Gastroesophageal sphincter (tissue), 4 donors: ENCODE results near the gene CRACR2A. TPM values are rescaled to one million over a fixed set of nuclear protein-coding genes. Genes with fewer than 3 reads are reported as not detected.

Experiments
- ATAC-seq: fragments of 150-250 bp; one replicate; pipeline ENCODE4 v1.9.1; 2016; ENCODE audit warnings: mild to moderate bottlenecking, moderate library complexity
- H3K27ac ChIP-seq, 4 donors: fragments of 200-600 bp; sonication (generic) in 3 of 4; 1 replicate in 3 of 4; 2 replicates in 1 of 4; pipeline ENCODE4 v1.5.1; 2016 to 2019
- H3K27me3 ChIP-seq: fragments of 200-600 bp; sonication (generic); one replicate; pipeline ENCODE4 v1.5.1; 2019
- H3K36me3 ChIP-seq, 2 donors: fragments of 200-600 bp; sonication (generic); one replicate each; pipeline ENCODE4 v1.5.1; 2019; ENCODE audit warnings: control low read depth in 1 of 2
- H3K4me1 ChIP-seq, 3 donors: fragments of 200-600 bp; sonication (generic); 1 replicate in 2 of 3; 2 replicates in 1 of 3; pipeline ENCODE4 v1.5.1; 2016 to 2019; ENCODE audit warnings: control low read depth in 2 of 3
- H3K4me3 ChIP-seq, 2 donors: fragments of 200-600 bp; sonication (generic); one replicate each; pipeline ENCODE4 v1.5.1; 2019; ENCODE audit warnings: mild to moderate bottlenecking in 1 of 2, moderate library complexity in 1 of 2
- H3K9me3 ChIP-seq, 3 donors: fragments of 200-600 bp; sonication (generic); one replicate each; pipeline ENCODE4 v1.5.1; 2017 to 2019; ENCODE audit warnings: control low read depth in 2 of 3
- CTCF ChIP-seq, 4 experiments: fragments of 200-600 bp in 2 of 4; fragments of 450-650 bp in 2 of 4; sonication (generic) in 1 of 4; IDR thresholded peaks; one replicate each; pipeline ENCODE4 v1.5.1; 2017 to 2019; ENCODE audit warnings: antibody characterized with exemption in 4 of 4, mild to moderate bottlenecking in 2 of 4, moderate library complexity in 2 of 4
- EP300 ChIP-seq: sonication (generic); formaldehyde crosslinking; IDR thresholded peaks from one replicate; pipeline ENCODE4 v1.6.1; 2017; ENCODE audit warnings: antibody characterized with exemption, mild to moderate bottlenecking
- POLR2A ChIP-seq, 2 donors: fragments of 450-650 bp; IDR thresholded peaks; one replicate each; pipeline ENCODE4 v1.6.1; 2017; ENCODE audit warnings: antibody characterized with exemption in 2 of 2, mild to moderate bottlenecking in 2 of 2, moderate library complexity in 1 of 2
- POLR2AphosphoS5 ChIP-seq: sonication (generic); formaldehyde crosslinking; IDR thresholded peaks from one replicate; pipeline ENCODE4 v1.6.1; 2017; ENCODE audit warnings: antibody characterized with exemption
- WGBS, 2 donors: methylation state at CpG; one replicate each; pipeline ENCODE4 v1.1.5; 2018; ENCODE audit warnings: low coverage in 1 of 2; 5-methylcytosine and 5-hydroxymethylcytosine counted together
- total RNA-seq, 4 donors: library from RNA; depleted of rRNA; stranded (reverse); fragments of >200 nt; gene quantifications; one replicate each; pipeline ENCODE4 v1.1.0, GENCODE V29; 2016

Gene CRACR2A
- total RNA-seq, 4 donors from 2014 or later = 2.2 to 5.4 (median 3.0) TPM

GRCh38 chr12:3651585-3652424 lies 101.1 kb downstream of the CRACR2A start:
- 74% methylated on average over 6 of the region's 6 CpGs; no CpG with 5 or more reads in 1 of the 2 donors for whole genome bisulfite sequencing, 2 donors
- Histone ChIP-seq H3K9me3 (no peaks in the 10 kb centered on the region), H3K36me3 (peaks cover 0 to 18% of the 10 kb centered on the region in 2 donors), H3K4me1 (peaks cover 0 to 6% (median 0%) of the 10 kb centered on the region in 3 donors), H3K27ac (no peak overlapping the region), H3K4me3 (no peak overlapping the region), H3K27me3 (no peaks in the 10 kb centered on the region)
- TF ChIP-seq EP300 = no peak
- no peak for TF ChIP-seq CTCF (IDR thresholded peaks at IDR 0.05)
- TF ChIP-seq POLR2AphosphoS5 = no peak
- no peak for TF ChIP-seq POLR2A (IDR thresholded peaks at IDR 0.05)
- no peak for ATAC-seq

GRCh38 chr12:3647504-3647903 lies 105.4 kb downstream of the CRACR2A start:
- Histone ChIP-seq H3K27me3 (no peaks in the 10 kb centered on the region), H3K4me3 (no peak overlapping the region), H3K27ac (no peak overlapping the region), H3K36me3 (peaks cover 0 to 11% of the 10 kb centered on the region in 2 donors), H3K4me1 (no peaks in the 10 kb centered on the region), H3K9me3 (no peaks in the 10 kb centered on the region)
- ATAC-seq = no peak
- 80 to 86% methylated on average over 4 to 5 of the region's 5 CpGs for WGBS, 2 donors
- TF ChIP-seq CTCF (IDR thresholded peaks at IDR 0.05) = no peak
- no peak for TF ChIP-seq POLR2AphosphoS5
- TF ChIP-seq POLR2A (IDR thresholded peaks at IDR 0.05) = no peak
- TF ChIP-seq EP300 = no peak

GRCh38 chr12:3646561-3647241 lies 106.2 kb downstream of the CRACR2A start:
- TF ChIP-seq EP300 (no peak), POLR2A (IDR thresholded peaks at IDR 0.05) (no peak), CTCF (IDR thresholded peaks at IDR 0.05) (no peak), POLR2AphosphoS5 (no peak)
- Histone ChIP-seq H3K27me3 (no peaks in the 10 kb centered on the region), H3K4me1 (no peaks in the 10 kb centered on the region), H3K4me3 (no peak overlapping the region), H3K9me3 (no peaks in the 10 kb centered on the region), H3K36me3 (peaks cover 0 to 11% of the 10 kb centered on the region in 2 donors), H3K27ac (no peak overlapping the region)
- 51 to 60% methylated on average over 3 to 5 of the region's 12 CpGs for WGBS, 2 donors
- ATAC-seq = no peak

GRCh38 chr12:3645091-3645490 lies 107.8 kb downstream of the CRACR2A start:
- no peak overlapping the region for H3K4me3 ChIP-seq
- no peak overlapping the region for H3K27ac ChIP-seq
- H3K9me3 ChIP-seq = no peaks in the 10 kb centered on the region
- no peaks in the 10 kb centered on the region for H3K27me3 ChIP-seq
- WGBS, 2 donors = 78 to 79% methylated on average over 3 to 4 of the region's 4 CpGs
- no peak for TF ChIP-seq POLR2A (IDR thresholded peaks at IDR 0.05)
- TF ChIP-seq EP300 = no peak
- no peak for TF ChIP-seq POLR2AphosphoS5
- peaks cover 0 to 11% of the 10 kb centered on the region in 2 donors for H3K36me3 ChIP-seq
- no peak for ATAC-seq
- no peaks in the 10 kb centered on the region for H3K4me1 ChIP-seq

- peaks cover 0 to 11% of the 10 kb centered on the region in 2 donors for H3K36me3 ChIP-seq
Observed at GRCh38 chr12:3644104-3644503, 108.8 kb downstream of the CRACR2A start.

More at GRCh38 chr12:3644104-3644503, 108.8 kb downstream of the CRACR2A start:
- Histone ChIP-seq H3K27me3 (no peaks in the 10 kb centered on the region), H3K9me3 (no peaks in the 10 kb centered on the region), H3K4me3 (no peak overlapping the region), H3K27ac (no peak overlapping the region), H3K4me1 (no peaks in the 10 kb centered on the region)
- no peak for TF ChIP-seq EP300
- ATAC-seq = no peak
- 49 to 56% methylated on average over 6 to 8 of the region's 8 CpGs for WGBS, 2 donors
